Neural cell (in vitro differentiated cells): ENCODE measurements around the gene NCKAP5L. TPM values are rescaled to one million over a fixed set of nuclear protein-coding genes. Genes with fewer than 3 reads are reported as not detected.

ENCODE experiments used
- H2AFZ ChIP-seq: fragments of 200-600, 300-800 bp; sonication (generic), shearing (Covaris generic); 2 replicates; pipeline ENCODE4 v1.6.0; 2014; ENCODE audit warnings: low read depth, mild to moderate bottlenecking, antibody characterized with exemption, low read length, moderate library complexity
- H3F3A ChIP-seq: fragments of 200-600 bp; shearing (Covaris generic); 2 replicates; pipeline ENCODE4 v1.6.1; 2016; ENCODE audit warnings: mild to moderate bottlenecking, moderate library complexity, mixed read lengths, antibody characterized with exemption, low read length; ENCODE audit not compliant: insufficient read depth, poor library complexity, severe bottlenecking
- H3K27ac ChIP-seq: fragments of 200-600, 300-800 bp; sonication (generic), shearing (Covaris generic); 2 replicates; pipeline ENCODE4 v1.5.1; 2014; ENCODE audit warnings: mild to moderate bottlenecking, low read length, moderate library complexity
- H3K27me3 ChIP-seq: fragments of 300-800, 200-600 bp; sonication (generic), shearing (Covaris generic); 2 replicates; pipeline ENCODE4 v1.6.0; 2014; ENCODE audit warnings: mild to moderate bottlenecking, low read depth, low read length, moderate library complexity; ENCODE audit not compliant: insufficient read depth
- H3K36me3 ChIP-seq: fragments of 300-800, 200-600 bp; sonication (generic), shearing (Covaris generic); 2 replicates; pipeline ENCODE4 v1.5.1; 2014; ENCODE audit warnings: mild to moderate bottlenecking, antibody characterized with exemption, low read length, moderate library complexity; ENCODE audit not compliant: insufficient read depth
- H3K4me2 ChIP-seq: fragments of 300-800, 200-600 bp; sonication (generic), shearing (Covaris generic); 2 replicates; pipeline ENCODE4 v1.6.0; 2014; ENCODE audit warnings: mild to moderate bottlenecking, low read length
- H3K4me3 ChIP-seq: fragments of 300-800, 200-600 bp; sonication (generic), shearing (Covaris generic); 2 replicates; pipeline ENCODE4 v1.5.1; 2014; ENCODE audit warnings: mild to moderate bottlenecking, low read length, moderate library complexity
- H3K79me2 ChIP-seq: fragments of 200-600 bp; shearing (Covaris generic); replicated peaks from 2 replicates; pipeline ENCODE4 v1.6.0; 2014; ENCODE audit warnings: mild to moderate bottlenecking, low read length, moderate library complexity; ENCODE audit not compliant: insufficient read depth
- H3K9ac ChIP-seq: fragments of 300-800, 200-600 bp; sonication (generic), shearing (Covaris generic); 2 replicates; pipeline ENCODE4 v1.6.1; 2016; ENCODE audit warnings: mild to moderate bottlenecking, low read length, mixed read lengths
- H3K9me2 ChIP-seq: fragments of 200-600 bp; shearing (Covaris generic); 2 replicates; pipeline ENCODE4 v1.6.1; 2016; ENCODE audit warnings: mild to moderate bottlenecking, low read length, mixed read lengths; ENCODE audit not compliant: insufficient read depth
- H3K9me3 ChIP-seq: fragments of 200-600, 300-800 bp; sonication (generic), shearing (Covaris generic); 2 replicates; pipeline ENCODE4 v1.6.1; 2016; ENCODE audit warnings: mild to moderate bottlenecking, mixed run types, low read length, moderate library complexity, mixed read lengths
- H4K20me1 ChIP-seq: fragments of 200-600 bp; shearing (Covaris generic); 2 replicates; pipeline ENCODE4 v1.6.1; 2016; ENCODE audit warnings: mild to moderate bottlenecking, mixed run types; ENCODE audit not compliant: insufficient read depth
- EP300 ChIP-seq: fragments of 450-650 bp; conservative IDR thresholded peaks from 2 replicates; pipeline ENCODE4 v1.6.1; 2014; ENCODE audit warnings: antibody characterized with exemption, mild to moderate bottlenecking, moderate library complexity; ENCODE audit not compliant: poor library complexity, severe bottlenecking
- EZH2 ChIP-seq: fragments of 200-600, 300-800 bp; shearing (Covaris generic), sonication (generic); IDR thresholded peaks from 2 replicates; pipeline ENCODE4 v1.6.1; 2014; ENCODE audit warnings: antibody characterized with exemption, low read length, borderline replicate concordance, mild to moderate bottlenecking; ENCODE audit not compliant: insufficient read depth, poor library complexity, severe bottlenecking
- MXI1 ChIP-seq: fragments of 450-650 bp; conservative IDR thresholded peaks from 2 replicates; pipeline ENCODE4 v1.6.1; 2014; ENCODE audit warnings: antibody characterized with exemption, mild to moderate bottlenecking; ENCODE audit not compliant: poor library complexity, severe bottlenecking
- RAD21 ChIP-seq: fragments of 450-650 bp; conservative IDR thresholded peaks from 2 replicates; pipeline ENCODE4 v1.6.1; 2014; ENCODE audit warnings: antibody characterized with exemption, mild to moderate bottlenecking, moderate library complexity
- polyA plus RNA-seq: library from polyadenylated mRNA; depleted of rRNA; stranded (reverse); fragments of >200 nt; gene quantifications from 2 replicates; pipeline ENCODE4 v1.2.3, GENCODE V29; 2014
- TF ChIP-seq, protein P1 (sequence below): fragments of 450-650 bp; IDR thresholded peaks from 2 replicates; pipeline ENCODE4 v1.5.1; 2014; ENCODE audit warnings: antibody characterized with exemption, mild to moderate bottlenecking, moderate library complexity; ENCODE audit not compliant: poor library complexity, severe bottlenecking
- TF ChIP-seq, protein P2 (sequence below): IDR thresholded peaks from 2 replicates; pipeline ENCODE4 v1.6.1; 2012; ENCODE audit warnings: borderline replicate concordance

NCKAP5L gene
- polyA plus RNA-seq, 1 donor from 2014 or later, result 6.2 TPM

GRCh38 chr12:49762468-49762847, 65.8 kb downstream of the NCKAP5L start:
- H4K20me1 ChIP-seq, result no peaks in the 10 kb centered on the region

GRCh38 chr12:49761677-49762467, 66.3 kb downstream of the NCKAP5L start:
- no peak overlapping the region for H3K27ac ChIP-seq
- H3K27me3 ChIP-seq, result no peaks in the 10 kb centered on the region
- H3F3A ChIP-seq, result no peaks in the 10 kb centered on the region
- no peaks in the 10 kb centered on the region for H4K20me1 ChIP-seq
- no peak overlapping the region for H3K4me3 ChIP-seq
- no peaks in the 10 kb centered on the region for H3K79me2 ChIP-seq
- H2AFZ ChIP-seq, result no peak overlapping the region
- no peaks in the 10 kb centered on the region for H3K9me2 ChIP-seq
- no peak overlapping the region for H3K4me2 ChIP-seq
- no peak overlapping the region for H3K9ac ChIP-seq
- H3K9me3 ChIP-seq, result no peaks in the 10 kb centered on the region
- H3K36me3 ChIP-seq, result peaks cover 5% of the 10 kb centered on the region
- no peak for TF ChIP-seq MXI1

More at GRCh38 chr12:49762468-49762847, 65.8 kb downstream of the NCKAP5L start:
- Histone ChIP-seq H3K4me2 (no peak overlapping the region), H3K9me3 (no peaks in the 10 kb centered on the region), H3K4me3 (no peak overlapping the region), H2AFZ (no peak overlapping the region), H3K36me3 (peaks cover 5% of the 10 kb centered on the region), H3K27me3 (no peaks in the 10 kb centered on the region), H3K79me2 (no peaks in the 10 kb centered on the region), H3K9me2 (no peaks in the 10 kb centered on the region), H3K27ac (no peak overlapping the region), H3K9ac (no peak overlapping the region), H3F3A (no peaks in the 10 kb centered on the region)
- no peak for TF ChIP-seq EZH2
- TF ChIP-seq RAD21, result no peak
- TF ChIP-seq, protein P1, sequence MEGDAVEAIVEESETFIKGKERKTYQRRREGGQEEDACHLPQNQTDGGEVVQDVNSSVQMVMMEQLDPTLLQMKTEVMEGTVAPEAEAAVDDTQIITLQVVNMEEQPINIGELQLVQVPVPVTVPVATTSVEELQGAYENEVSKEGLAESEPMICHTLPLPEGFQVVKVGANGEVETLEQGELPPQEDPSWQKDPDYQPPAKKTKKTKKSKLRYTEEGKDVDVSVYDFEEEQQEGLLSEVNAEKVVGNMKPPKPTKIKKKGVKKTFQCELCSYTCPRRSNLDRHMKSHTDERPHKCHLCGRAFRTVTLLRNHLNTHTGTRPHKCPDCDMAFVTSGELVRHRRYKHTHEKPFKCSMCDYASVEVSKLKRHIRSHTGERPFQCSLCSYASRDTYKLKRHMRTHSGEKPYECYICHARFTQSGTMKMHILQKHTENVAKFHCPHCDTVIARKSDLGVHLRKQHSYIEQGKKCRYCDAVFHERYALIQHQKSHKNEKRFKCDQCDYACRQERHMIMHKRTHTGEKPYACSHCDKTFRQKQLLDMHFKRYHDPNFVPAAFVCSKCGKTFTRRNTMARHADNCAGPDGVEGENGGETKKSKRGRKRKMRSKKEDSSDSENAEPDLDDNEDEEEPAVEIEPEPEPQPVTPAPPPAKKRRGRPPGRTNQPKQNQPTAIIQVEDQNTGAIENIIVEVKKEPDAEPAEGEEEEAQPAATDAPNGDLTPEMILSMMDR, result no peak

- TF ChIP-seq, protein P2, sequence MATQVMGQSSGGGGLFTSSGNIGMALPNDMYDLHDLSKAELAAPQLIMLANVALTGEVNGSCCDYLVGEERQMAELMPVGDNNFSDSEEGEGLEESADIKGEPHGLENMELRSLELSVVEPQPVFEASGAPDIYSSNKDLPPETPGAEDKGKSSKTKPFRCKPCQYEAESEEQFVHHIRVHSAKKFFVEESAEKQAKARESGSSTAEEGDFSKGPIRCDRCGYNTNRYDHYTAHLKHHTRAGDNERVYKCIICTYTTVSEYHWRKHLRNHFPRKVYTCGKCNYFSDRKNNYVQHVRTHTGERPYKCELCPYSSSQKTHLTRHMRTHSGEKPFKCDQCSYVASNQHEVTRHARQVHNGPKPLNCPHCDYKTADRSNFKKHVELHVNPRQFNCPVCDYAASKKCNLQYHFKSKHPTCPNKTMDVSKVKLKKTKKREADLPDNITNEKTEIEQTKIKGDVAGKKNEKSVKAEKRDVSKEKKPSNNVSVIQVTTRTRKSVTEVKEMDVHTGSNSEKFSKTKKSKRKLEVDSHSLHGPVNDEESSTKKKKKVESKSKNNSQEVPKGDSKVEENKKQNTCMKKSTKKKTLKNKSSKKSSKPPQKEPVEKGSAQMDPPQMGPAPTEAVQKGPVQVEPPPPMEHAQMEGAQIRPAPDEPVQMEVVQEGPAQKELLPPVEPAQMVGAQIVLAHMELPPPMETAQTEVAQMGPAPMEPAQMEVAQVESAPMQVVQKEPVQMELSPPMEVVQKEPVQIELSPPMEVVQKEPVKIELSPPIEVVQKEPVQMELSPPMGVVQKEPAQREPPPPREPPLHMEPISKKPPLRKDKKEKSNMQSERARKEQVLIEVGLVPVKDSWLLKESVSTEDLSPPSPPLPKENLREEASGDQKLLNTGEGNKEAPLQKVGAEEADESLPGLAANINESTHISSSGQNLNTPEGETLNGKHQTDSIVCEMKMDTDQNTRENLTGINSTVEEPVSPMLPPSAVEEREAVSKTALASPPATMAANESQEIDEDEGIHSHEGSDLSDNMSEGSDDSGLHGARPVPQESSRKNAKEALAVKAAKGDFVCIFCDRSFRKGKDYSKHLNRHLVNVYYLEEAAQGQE, result no peak
- no peak for TF ChIP-seq EP300
- Histone ChIP-seq H3K9me3 (no peaks in the 10 kb centered on the region), H3K9ac (no peak overlapping the region), H4K20me1 (peaks cover 16% of the 10 kb centered on the region), H3K36me3 (peaks cover 14% of the 10 kb centered on the region), H3K9me2 (no peaks in the 10 kb centered on the region), H2AFZ (no peak overlapping the region), H3K4me2 (no peak overlapping the region), H3F3A (no peaks in the 10 kb centered on the region), H3K79me2 (peaks cover 82% of the 10 kb centered on the region), H3K27ac (no peak overlapping the region), H3K4me3 (no peak overlapping the region), H3K27me3 (no peaks in the 10 kb centered on the region)
Measured at GRCh38 chr12:49750996-49751393, 77.2 kb downstream of the NCKAP5L start.
